Hematopoietic multipotent progenitor cell treated with erythropoietin and hydrocortisone succinate and interleukin-3 and kit ligand, for 17 days (in vitro differentiated cells): ENCODE results near the gene GALNT7.

ENCODE experiments used
- DNase-seq: peaks from one replicate; pipeline ENCODE4 v3.0.0-alpha.2; 2015; ENCODE audit warnings: low spot score

The GALNT7 gene

GRCh38 chr4:173301518-173302201 lies 133.0 kb downstream of the GALNT7 start:
- peak; percentile 61 for DNase-seq

GRCh38 chr4:173307778-173308177 lies 139.2 kb downstream of the GALNT7 start:
- DNase-seq = no peak

- no peak for DNase-seq
Observed at GRCh38 chr4:173311368-173311767, 142.8 kb downstream of the GALNT7 start.

- DNase-seq = no peak
Observed at GRCh38 chr4:173314715-173315114, 146.1 kb downstream of the GALNT7 start.

- no peak for DNase-seq
Observed at GRCh38 chr4:173316060-173316459, 147.4 kb downstream of the GALNT7 start.

- no peak for DNase-seq
Observed at GRCh38 chr4:173317004-173317403, 148.4 kb downstream of the GALNT7 start.

- DNase-seq = no peak
Observed at GRCh38 chr4:173318240-173318639, 149.6 kb downstream of the GALNT7 start.

GRCh38 chr4:173318648-173319211 lies 150.1 kb downstream of the GALNT7 start:
- peak; percentile 75 for DNase-seq

GRCh38 chr4:173319696-173320095 lies 151.1 kb downstream of the GALNT7 start:
- DNase-seq = no peak

GRCh38 chr4:173325007-173325736 lies 156.6 kb downstream of the GALNT7 start:
- DNase-seq = no peak

GRCh38 chr4:173328236-173328901 lies 159.8 kb downstream of the GALNT7 start:
- DNase-seq = no peak

- peak; percentile 35 for DNase-seq
Observed at GRCh38 chr4:173330590-173330989, 162.0 kb downstream of the GALNT7 start.

- DNase-seq = peak; percentile 56
Observed at GRCh38 chr4:173332021-173332487, 163.4 kb downstream of the GALNT7 start.

- peak; percentile 63 for DNase-seq
Observed at GRCh38 chr4:173332963-173333657, 164.5 kb downstream of the GALNT7 start.

GRCh38 chr4:173333658-173334084 lies 165.1 kb downstream of the GALNT7 start:
- DNase-seq = peak; percentile 72

GRCh38 chr4:173334085-173334890 lies 165.7 kb downstream of the GALNT7 start, which contains the start of gene HMGB2:
HMGB2 (minus strand) TSS chr4:173334358; CDS start chr4:173333649, 709 bp downstream.
- peak; percentile 99 for DNase-seq

- peak; percentile 72 for DNase-seq
Observed at GRCh38 chr4:173334891-173335752, 166.5 kb downstream of the GALNT7 start.

- no peak for DNase-seq
Observed at GRCh38 chr4:173337463-173337862, 168.9 kb downstream of the GALNT7 start.

GRCh38 chr4:173343832-173344397 lies 175.3 kb downstream of the GALNT7 start:
- DNase-seq = no peak

GRCh38 chr4:173345648-173346047 lies 177.0 kb downstream of the GALNT7 start:
- DNase-seq = no peak
